GM12878 (cell line): ENCODE data around the gene OR8A1. TPM values are rescaled to one million over a fixed set of nuclear protein-coding genes. Genes with fewer than 3 reads are reported as not detected.

Experiments used
- ATAC-seq: fragments of 200-7000 bp; cut with Tn5 transposase; 3 replicates; pipeline ENCODE4 v1.9.1; 2020; ENCODE audit warnings: mild to moderate bottlenecking, moderate library complexity
- BruUV-seq: library from RNA; stranded (reverse); fragments of 400-500 nt; replicated peaks from 2 replicates; lab custom pipeline; 2021; lab: Mats Ljungman, UMichigan
- CTCF ChIA-PET: fragments of 300-600 bp; sonication (Branson Sonifier 250); formaldehyde crosslinking; extraction: SDS; loops from one replicate; lab custom pipeline; 2021; ENCODE audit warnings: inconsistent platforms; lab: Yijun Ruan, JAX
- POLR2A ChIA-PET: fragments of 350-600 bp; formaldehyde crosslinking; extraction: SDS; loops from one replicate; lab custom pipeline; 2021; ENCODE audit warnings: inconsistent platforms; lab: Charles Lee
- RAD21 ChIA-PET: fragments of 300-600 bp; sonication (Branson Sonifier 250); formaldehyde crosslinking; loops from one replicate; lab custom pipeline; 2023; ENCODE audit warnings: antibody characterized with exemption; ENCODE audit not compliant: unreplicated experiment; lab: Charles Lee
- SMC1A ChIA-PET: fragments of 300-600 bp; sonication (Branson Sonifier 250); formaldehyde crosslinking; loops from one replicate; lab custom pipeline; 2023; ENCODE audit not compliant: unreplicated experiment, uncharacterized antibody; lab: Charles Lee
- DNase-seq: peaks from one replicate; pipeline ENCODE4 v3.0.0-alpha.2; 2011; ENCODE audit warnings: low read depth, low spot score
- FAIRE-seq: peaks from 3 replicates; lab custom pipeline; 2011; peaks lifted over from hg19 to GRCh38; lab: Jason Lieb, UNC
- H2AFZ ChIP-seq: 2 replicates; pipeline ENCODE4 v1.6.0; 2011; ENCODE audit warnings: low read depth, low read length, control low read depth; ENCODE audit not compliant: control insufficient read depth
- H3K27ac ChIP-seq: 2 replicates; pipeline ENCODE4 v1.5.1; 2011; ENCODE audit warnings: control low read depth; ENCODE audit not compliant: control insufficient read depth, insufficient read depth
- H3K27me3 ChIP-seq, 2 experiments: replicated peaks in 1 of 2; 2 replicates each; pipeline versions ENCODE4 v1.6.0 to v1.6.1; 2011; ENCODE audit warnings: low read length in 1 of 2; ENCODE audit not compliant: control insufficient read depth in 2 of 2, insufficient read depth in 2 of 2
- H3K36me3 ChIP-seq, 2 experiments: 2 replicates each; pipeline ENCODE4 v1.5.1; 2011; ENCODE audit warnings: low read length in 1 of 2; ENCODE audit not compliant: control insufficient read depth in 2 of 2, insufficient read depth in 2 of 2
- H3K4me1 ChIP-seq: 2 replicates; pipeline ENCODE4 v1.6.1; 2011; ENCODE audit warnings: mild to moderate bottlenecking, low read length, moderate library complexity, mixed read lengths; ENCODE audit not compliant: control insufficient read depth, insufficient read depth
- H3K4me2 ChIP-seq: 2 replicates; pipeline ENCODE4 v1.6.0; 2011; ENCODE audit warnings: control low read depth; ENCODE audit not compliant: control insufficient read depth, insufficient read depth
- H3K4me3 ChIP-seq: fragments of 200-600 bp; sonication (generic); 2 replicates; pipeline ENCODE4 v1.5.1; 2016
- H3K79me2 ChIP-seq: 2 replicates; pipeline ENCODE4 v1.6.0; 2011; ENCODE audit warnings: low read length; ENCODE audit not compliant: control insufficient read depth, insufficient read depth
- H3K9ac ChIP-seq: 2 replicates; pipeline ENCODE4 v1.8.0; 2011; ENCODE audit warnings: low read length, control low read depth, mixed read lengths; ENCODE audit not compliant: control insufficient read depth, insufficient read depth
- H3K9me3 ChIP-seq: replicated peaks from 3 replicates; pipeline ENCODE4 v1.5.1; 2011; ENCODE audit warnings: mild to moderate bottlenecking, low read length; ENCODE audit not compliant: control insufficient read depth, insufficient read depth
- H4K20me1 ChIP-seq: 2 replicates; pipeline ENCODE4 v1.6.0; 2011; ENCODE audit not compliant: control insufficient read depth, insufficient read depth
- ATF7 ChIP-seq: fragments of 450-650 bp; IDR thresholded peaks from 2 replicates; pipeline ENCODE4 v1.6.1; 2016; ENCODE audit warnings: low read depth, mild to moderate bottlenecking
- CBX3 ChIP-seq: fragments of 200-600 bp; sonication (generic); IDR thresholded peaks from 2 replicates; pipeline ENCODE4 v1.6.1; 2016; ENCODE audit warnings: low read depth, borderline replicate concordance
- CREM ChIP-seq: IDR thresholded peaks from 2 replicates; pipeline ENCODE4 v1.6.1; 2014; ENCODE audit warnings: antibody characterized with exemption, low read depth
- EGR1 ChIP-seq, 2 experiments: IDR thresholded peaks; 1 replicate in 1 of 2; 2 replicates in 1 of 2; pipeline ENCODE4 v1.6.1; 2011 to 2012; ENCODE audit warnings: low read depth in 2 of 2, low read length in 2 of 2, borderline replicate concordance in 1 of 2, mild to moderate bottlenecking in 1 of 2, moderate library complexity in 1 of 2
- KLF5 ChIP-seq: fragments of 450-650 bp; IDR thresholded peaks from 2 replicates; pipeline ENCODE4 v1.6.1; 2014; ENCODE audit warnings: mild to moderate bottlenecking; ENCODE audit not compliant: partially characterized antibody
- MLLT1 ChIP-seq: fragments of 450-650 bp; IDR thresholded peaks from 2 replicates; pipeline ENCODE4 v1.6.1; 2016; ENCODE audit warnings: mild to moderate bottlenecking
- MTA3 ChIP-seq: IDR thresholded peaks from 2 replicates; pipeline ENCODE4 v1.6.1; 2012; ENCODE audit warnings: low read length, inconsistent platforms, borderline replicate concordance
- NFYB ChIP-seq: IDR thresholded peaks from 2 replicates; pipeline ENCODE4 v1.6.1; 2011; ENCODE audit warnings: low read depth, mild to moderate bottlenecking, low read length, improper control_type of control experiment, moderate library complexity; ENCODE audit not compliant: insufficient read depth
- PAX8 ChIP-seq: fragments of 450-650 bp; IDR thresholded peaks from 2 replicates; pipeline ENCODE4 v1.6.1; 2017; ENCODE audit warnings: mild to moderate bottlenecking, moderate library complexity
- POLR2AphosphoS2 ChIP-seq: IDR thresholded peaks from 2 replicates; pipeline ENCODE4 v1.6.1; 2011; ENCODE audit warnings: low read depth, mild to moderate bottlenecking, low read length, improper control_type of control experiment, moderate library complexity
- SMAD1 ChIP-seq: fragments of 450-650 bp; IDR thresholded peaks from 2 replicates; pipeline ENCODE4 v1.6.1; 2018; ENCODE audit warnings: mild to moderate bottlenecking, low read depth; ENCODE audit not compliant: partially characterized antibody
- SUPT20H ChIP-seq: IDR thresholded peaks from 2 replicates; pipeline ENCODE4 v1.6.1; 2011; ENCODE audit warnings: low read depth, mild to moderate bottlenecking, low read length, moderate library complexity, borderline replicate concordance; ENCODE audit not compliant: control insufficient read depth
- TCF7 ChIP-seq: IDR thresholded peaks from 2 replicates; pipeline ENCODE4 v1.6.1; 2014; ENCODE audit warnings: antibody characterized with exemption, borderline replicate concordance
- YY1 ChIP-seq: IDR thresholded peaks from 2 replicates; pipeline ENCODE4 v1.6.1; 2011; ENCODE audit warnings: low read depth, mild to moderate bottlenecking, low read length
- ZNF24 ChIP-seq: fragments of 450-650 bp; IDR thresholded peaks from 2 replicates; pipeline ENCODE4 v1.6.1; 2017; ENCODE audit warnings: antibody characterized with exemption, mild to moderate bottlenecking
- WGBS: methylation state at CpG from one replicate; pipeline ENCODE4 v1.1.6; 2016; ENCODE audit warnings: low lambda C conversion rate; ENCODE audit not compliant: insufficient replicate concordance, insufficient coverage; ENCODE audit errors: missing lambda C conversion rate; 5-methylcytosine and 5-hydroxymethylcytosine counted together
- in situ Hi-C: fragments of 300-500 bp; cut with MboI; formaldehyde crosslinking; loops from 9 replicates; pipeline ENCODE4 v1.14.3; 2018; ENCODE audit warnings: mixed read lengths
- intact Hi-C: fragments of 100-400 bp; cut with micrococcal nuclease; formaldehyde crosslinking; loops from one replicate; pipeline ENCODE4 v1.14.2; 2022; ENCODE audit not compliant: unreplicated experiment
- polyA plus RNA-seq, 11 experiments: library from polyadenylated mRNA; depleted of rRNA in 4 of 11; unstranded in 6 of 11; stranded (reverse) in 5 of 11; fragments of >200 nt; fragmentation: Nextera tagmentation in 4 of 11; fragmentation: Illumina TruSeq in 1 of 11; extraction: Ambion mirVana in 4 of 11; extraction: Trizol in 1 of 11; gene quantifications; 1 replicate in 1 of 11; 2 replicates in 10 of 11; pipeline versions ENCODE4 v1.2.1 to v1.2.3, GENCODE V29; 2011 to 2016; ENCODE audit warnings: inconsistent platforms in 2 of 11, missing spikeins in 2 of 11, low read depth in 1 of 11
- total RNA-seq, 4 experiments: library from RNA; depleted of rRNA in 3 of 4; stranded (reverse); fragments of >200 nt in 3 of 4; fragmentation: Illumina TruSeq in 1 of 4; extraction: Trizol in 1 of 4; gene quantifications; 2 replicates each; pipeline versions ENCODE4 v1.2.1 to v1.2.3, GENCODE V29; 2013 to 2021
- TF ChIP-seq, protein P1 (sequence below): fragments of 450-650 bp; IDR thresholded peaks from 2 replicates; pipeline ENCODE4 v1.6.1; 2016; ENCODE audit warnings: mild to moderate bottlenecking
- TF ChIP-seq, protein P2 (sequence below): fragments of 450-650 bp; IDR thresholded peaks from 2 replicates; pipeline ENCODE4 v1.6.1; 2017; ENCODE audit warnings: borderline replicate concordance
- TF ChIP-seq, protein P3 (sequence below): IDR thresholded peaks from 2 replicates; pipeline ENCODE4 v1.6.1; 2012; ENCODE audit warnings: low read depth, low read length, improper control_type of control experiment

OR8A1 gene
- total and polyA plus RNA-seq, 10 of the 15 experiments (the other 5 are each of a cell fraction or from before 2014, with no cell fraction given), result not detected

- TF ChIP-seq TCF7 (no peak), CREM (no peak), SUPT20H (no peak), POLR2AphosphoS2 (no peak)
- TF ChIP-seq, all 136 proteins: peak for 0
These were observed 36.2 kb upstream of the OR8A1 start (continued) for GRCh38 chr11:124533626-124534025.

- ATAC-seq (no peak), FAIRE-seq (no peak), DNase-seq (no peak)
- H2AFZ ChIP-seq, result no peak overlapping the region
- 3% methylated on average over 2 of the region's 2 CpGs for WGBS
- intact Hi-C loops, result no loop called here
- H3K27ac ChIP-seq, result no peak overlapping the region
- SMC1A ChIA-PET, result interaction anchor here (1.9 kb wide), 1 partner anchor 12 kb away, joined by 5 read pairs; no protein-coding TSS in a partner anchor
- peaks cover 0 to 3% of the 10 kb centered on the region in 2 experiments; a peak in 2 of 4 replicates for H3K27me3 ChIP-seq
- H3K9me3 ChIP-seq, result no peaks in the 10 kb centered on the region
- RAD21 ChIA-PET, result no interaction called here
- H3K79me2 ChIP-seq, result no peaks in the 10 kb centered on the region
- in situ Hi-C loops, result no loop called here
- H4K20me1 ChIP-seq, result no peaks in the 10 kb centered on the region
- no peak overlapping the region for H3K4me3 ChIP-seq
- POLR2A ChIA-PET, result no interaction called here
- no peak overlapping the region for H3K9ac ChIP-seq
- no peaks in the 10 kb centered on the region for H3K36me3 ChIP-seq
- no peaks in the 10 kb centered on the region for H3K4me1 ChIP-seq
- CTCF ChIA-PET, result interaction anchor here (1.1 kb wide), 1 partner anchor 71 kb away, joined by 4 read pairs; no protein-coding TSS in a partner anchor
- H3K4me2 ChIP-seq, result no peak overlapping the region
- BruUV-seq, result no TSS peak
- TF ChIP-seq EGR1 (IDR thresholded peaks at IDR 0.05; ENCODE audit: borderline replicate concordance in 1 of 2, low read depth in 2 of 2, low read length in 2 of 2), result no peak
- TF ChIP-seq, protein P1, sequence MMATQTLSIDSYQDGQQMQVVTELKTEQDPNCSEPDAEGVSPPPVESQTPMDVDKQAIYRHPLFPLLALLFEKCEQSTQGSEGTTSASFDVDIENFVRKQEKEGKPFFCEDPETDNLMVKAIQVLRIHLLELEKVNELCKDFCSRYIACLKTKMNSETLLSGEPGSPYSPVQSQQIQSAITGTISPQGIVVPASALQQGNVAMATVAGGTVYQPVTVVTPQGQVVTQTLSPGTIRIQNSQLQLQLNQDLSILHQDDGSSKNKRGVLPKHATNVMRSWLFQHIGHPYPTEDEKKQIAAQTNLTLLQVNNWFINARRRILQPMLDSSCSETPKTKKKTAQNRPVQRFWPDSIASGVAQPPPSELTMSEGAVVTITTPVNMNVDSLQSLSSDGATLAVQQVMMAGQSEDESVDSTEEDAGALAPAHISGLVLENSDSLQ, result no peak
- TF ChIP-seq PAX8, result no peak
- TF ChIP-seq MLLT1, result no peak
- TF ChIP-seq ZNF24, result no peak
- TF ChIP-seq POLR2AphosphoS2, result no peak
- TF ChIP-seq SMAD1, result no peak
- no peak for TF ChIP-seq ATF7
- no peak for TF ChIP-seq NFYB
- TF ChIP-seq, protein P2, sequence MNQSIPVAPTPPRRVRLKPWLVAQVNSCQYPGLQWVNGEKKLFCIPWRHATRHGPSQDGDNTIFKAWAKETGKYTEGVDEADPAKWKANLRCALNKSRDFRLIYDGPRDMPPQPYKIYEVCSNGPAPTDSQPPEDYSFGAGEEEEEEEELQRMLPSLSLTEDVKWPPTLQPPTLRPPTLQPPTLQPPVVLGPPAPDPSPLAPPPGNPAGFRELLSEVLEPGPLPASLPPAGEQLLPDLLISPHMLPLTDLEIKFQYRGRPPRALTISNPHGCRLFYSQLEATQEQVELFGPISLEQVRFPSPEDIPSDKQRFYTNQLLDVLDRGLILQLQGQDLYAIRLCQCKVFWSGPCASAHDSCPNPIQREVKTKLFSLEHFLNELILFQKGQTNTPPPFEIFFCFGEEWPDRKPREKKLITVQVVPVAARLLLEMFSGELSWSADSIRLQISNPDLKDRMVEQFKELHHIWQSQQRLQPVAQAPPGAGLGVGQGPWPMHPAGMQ, result no peak
- TF ChIP-seq YY1, result no peak
- TF ChIP-seq KLF5, result no peak
- TF ChIP-seq, protein P3, sequence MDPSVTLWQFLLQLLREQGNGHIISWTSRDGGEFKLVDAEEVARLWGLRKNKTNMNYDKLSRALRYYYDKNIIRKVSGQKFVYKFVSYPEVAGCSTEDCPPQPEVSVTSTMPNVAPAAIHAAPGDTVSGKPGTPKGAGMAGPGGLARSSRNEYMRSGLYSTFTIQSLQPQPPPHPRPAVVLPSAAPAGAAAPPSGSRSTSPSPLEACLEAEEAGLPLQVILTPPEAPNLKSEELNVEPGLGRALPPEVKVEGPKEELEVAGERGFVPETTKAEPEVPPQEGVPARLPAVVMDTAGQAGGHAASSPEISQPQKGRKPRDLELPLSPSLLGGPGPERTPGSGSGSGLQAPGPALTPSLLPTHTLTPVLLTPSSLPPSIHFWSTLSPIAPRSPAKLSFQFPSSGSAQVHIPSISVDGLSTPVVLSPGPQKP, result no peak
- no peak for TF ChIP-seq MTA3
- TF ChIP-seq CBX3, result no peak
These were observed 35.7 kb upstream of the OR8A1 start for GRCh38 chr11:124534051-124534450.
